Measurements from ENCODE around the gene IGF2R. TPM values are rescaled to one million over a fixed set of nuclear protein-coding genes. Genes with fewer than 3 reads are reported as not detected.
"Not testable (repeated sequence)": the region's sequence is repeated elsewhere in the genome, so short reads cannot be mapped to it uniquely, and the experiment has no call there.

Gene IGF2R
- total RNA-seq, 1 donor from 2014 or later, result 161 TPM

GRCh38 chr6:160134779-160135547 lies 166.1 kb downstream of the IGF2R start:
- no peaks in the 10 kb centered on the region for H3K36me3 ChIP-seq (ENCODE audit: control insufficient read depth in 3 of 3, insufficient read depth in 3 of 3, low read length in 3 of 3)
- no peak overlapping the region for H3K4me3 ChIP-seq (ENCODE audit: low read length in 3 of 3)
- no peaks in the 10 kb centered on the region for H3K9me3 ChIP-seq (ENCODE audit: control insufficient read depth in 3 of 3, low read length in 3 of 3)
- no peak overlapping the region for H3K9ac ChIP-seq (ENCODE audit: low read depth in 1 of 3, low read length in 3 of 3)
- H3K27me3 ChIP-seq (ENCODE audit: control insufficient read depth in 3 of 3, insufficient read depth in 3 of 3, low read length in 3 of 3), result no peaks in the 10 kb centered on the region
- no peak overlapping the region for H3K27ac ChIP-seq (ENCODE audit: low read depth, low read length)
- peaks cover 0 to 11% (median 5%) of the 10 kb centered on the region in 3 donors for H3K4me1 ChIP-seq (ENCODE audit: control insufficient read depth in 3 of 3, insufficient read depth in 3 of 3, low read length in 3 of 3)

- Histone ChIP-seq H3K4me3 (ENCODE audit: low read length in 3 of 3) (no peak overlapping the region), H3K27me3 (ENCODE audit: control insufficient read depth in 3 of 3, insufficient read depth in 3 of 3, low read length in 3 of 3) (no peaks in the 10 kb centered on the region), H3K9me3 (ENCODE audit: control insufficient read depth in 3 of 3, low read length in 3 of 3) (no peaks in the 10 kb centered on the region)
These were observed 167.2 kb downstream of the IGF2R start for GRCh38 chr6:160135907-160136655.

GRCh38 chr6:160137130-160137988 lies 168.5 kb downstream of the IGF2R start:
- no peak overlapping the region for H3K9ac ChIP-seq (ENCODE audit: low read depth in 1 of 3, low read length in 3 of 3)
- H3K27me3 ChIP-seq (ENCODE audit: control insufficient read depth in 3 of 3, insufficient read depth in 3 of 3, low read length in 3 of 3), result no peaks in the 10 kb centered on the region
- H3K4me1 ChIP-seq (ENCODE audit: control insufficient read depth in 3 of 3, insufficient read depth in 3 of 3, low read length in 3 of 3), result peaks cover 0 to 11% (median 5%) of the 10 kb centered on the region in 3 donors
- no peak overlapping the region for H3K27ac ChIP-seq (ENCODE audit: low read depth, low read length)
- no peak overlapping the region for H3K4me3 ChIP-seq (ENCODE audit: low read length in 3 of 3)
- H3K9me3 ChIP-seq (ENCODE audit: control insufficient read depth in 3 of 3, low read length in 3 of 3), result no peaks in the 10 kb centered on the region
- H3K36me3 ChIP-seq (ENCODE audit: control insufficient read depth in 3 of 3, insufficient read depth in 3 of 3, low read length in 3 of 3), result no peaks in the 10 kb centered on the region

More at GRCh38 chr6:160135907-160136655, 167.2 kb downstream of the IGF2R start:
- peaks cover 0 to 11% (median 5%) of the 10 kb centered on the region in 3 donors for H3K4me1 ChIP-seq (ENCODE audit: control insufficient read depth in 3 of 3, insufficient read depth in 3 of 3, low read length in 3 of 3)
- H3K27ac ChIP-seq (ENCODE audit: low read depth, low read length), result no peak overlapping the region
- no peaks in the 10 kb centered on the region for H3K36me3 ChIP-seq (ENCODE audit: control insufficient read depth in 3 of 3, insufficient read depth in 3 of 3, low read length in 3 of 3)
- peak overlapping the region in 1 of 3 donors; percentile 16 for H3K9ac ChIP-seq (ENCODE audit: low read depth in 1 of 3, low read length in 3 of 3)

- Histone ChIP-seq H3K4me1 (ENCODE audit: control insufficient read depth in 3 of 3, insufficient read depth in 3 of 3, low read length in 3 of 3) (peaks cover 0 to 11% (median 5%) of the 10 kb centered on the region in 3 donors), H3K4me3 (ENCODE audit: low read length in 3 of 3) (no peak overlapping the region), H3K36me3 (ENCODE audit: control insufficient read depth in 3 of 3, insufficient read depth in 3 of 3, low read length in 3 of 3) (no peaks in the 10 kb centered on the region), H3K9ac (ENCODE audit: low read depth in 1 of 3, low read length in 3 of 3) (no peak overlapping the region), H3K27ac (ENCODE audit: low read depth, low read length) (no peak overlapping the region), H3K27me3 (ENCODE audit: control insufficient read depth in 3 of 3, insufficient read depth in 3 of 3, low read length in 3 of 3) (no peaks in the 10 kb centered on the region), H3K9me3 (ENCODE audit: control insufficient read depth in 3 of 3, low read length in 3 of 3) (no peaks in the 10 kb centered on the region)
These were observed 169.3 kb downstream of the IGF2R start for GRCh38 chr6:160137989-160138835.

- no peak overlapping the region for H3K27ac ChIP-seq (ENCODE audit: low read depth, low read length)
- no peaks in the 10 kb centered on the region for H3K9me3 ChIP-seq (ENCODE audit: control insufficient read depth in 3 of 3, low read length in 3 of 3)
- peaks cover 0 to 6% (median 0%) of the 10 kb centered on the region in 3 donors for H3K36me3 ChIP-seq (ENCODE audit: control insufficient read depth in 3 of 3, insufficient read depth in 3 of 3, low read length in 3 of 3)
- H3K27me3 ChIP-seq (ENCODE audit: control insufficient read depth in 3 of 3, insufficient read depth in 3 of 3, low read length in 3 of 3), result no peaks in the 10 kb centered on the region
- H3K9ac ChIP-seq (ENCODE audit: low read depth in 1 of 3, low read length in 3 of 3), result no peak overlapping the region
- no peak overlapping the region for H3K4me3 ChIP-seq (ENCODE audit: low read length in 3 of 3)
- H3K4me1 ChIP-seq (ENCODE audit: control insufficient read depth in 3 of 3, insufficient read depth in 3 of 3, low read length in 3 of 3), result peaks cover 0 to 11% (median 5%) of the 10 kb centered on the region in 3 donors
These were observed 170.0 kb downstream of the IGF2R start for GRCh38 chr6:160138839-160139419.

GRCh38 chr6:160139420-160139851 lies 170.6 kb downstream of the IGF2R start:
- no peaks in the 10 kb centered on the region for H3K9me3 ChIP-seq (ENCODE audit: control insufficient read depth in 3 of 3, low read length in 3 of 3)
- no peak overlapping the region for H3K4me3 ChIP-seq (ENCODE audit: low read length in 3 of 3)
- no peaks in the 10 kb centered on the region for H3K27me3 ChIP-seq (ENCODE audit: control insufficient read depth in 3 of 3, insufficient read depth in 3 of 3, low read length in 3 of 3)
- peaks cover 0 to 6% (median 0%) of the 10 kb centered on the region in 3 donors for H3K36me3 ChIP-seq (ENCODE audit: control insufficient read depth in 3 of 3, insufficient read depth in 3 of 3, low read length in 3 of 3)
- H3K27ac ChIP-seq (ENCODE audit: low read depth, low read length), result no peak overlapping the region
- H3K9ac ChIP-seq (ENCODE audit: low read depth in 1 of 3, low read length in 3 of 3), result no peak overlapping the region
- H3K4me1 ChIP-seq (ENCODE audit: control insufficient read depth in 3 of 3, insufficient read depth in 3 of 3, low read length in 3 of 3), result peaks cover 0 to 11% (median 5%) of the 10 kb centered on the region in 3 donors

- peaks cover 0 to 11% (median 5%) of the 10 kb centered on the region in 3 donors for H3K4me1 ChIP-seq (ENCODE audit: control insufficient read depth in 3 of 3, insufficient read depth in 3 of 3, low read length in 3 of 3)
- not testable (repeated sequence) for H3K4me3 ChIP-seq (ENCODE audit: low read length in 3 of 3); H3K27ac ChIP-seq (ENCODE audit: low read depth, low read length); H3K9ac ChIP-seq (ENCODE audit: low read depth in 1 of 3, low read length in 3 of 3); H3K9me3 ChIP-seq (ENCODE audit: control insufficient read depth in 3 of 3, low read length in 3 of 3); H3K27me3 ChIP-seq (ENCODE audit: control insufficient read depth in 3 of 3, insufficient read depth in 3 of 3, low read length in 3 of 3); H3K36me3 ChIP-seq (ENCODE audit: control insufficient read depth in 3 of 3, insufficient read depth in 3 of 3, low read length in 3 of 3)
These were observed 171.6 kb downstream of the IGF2R start for GRCh38 chr6:160140493-160140892.

- Histone ChIP-seq H3K4me3 (ENCODE audit: low read length in 3 of 3) (no peak overlapping the region), H3K36me3 (ENCODE audit: control insufficient read depth in 3 of 3, insufficient read depth in 3 of 3, low read length in 3 of 3) (peaks cover 0 to 6% (median 0%) of the 10 kb centered on the region in 3 donors), H3K27ac (ENCODE audit: low read depth, low read length) (no peak overlapping the region), H3K4me1 (ENCODE audit: control insufficient read depth in 3 of 3, insufficient read depth in 3 of 3, low read length in 3 of 3) (peaks cover 0 to 11% (median 5%) of the 10 kb centered on the region in 3 donors), H3K9ac (ENCODE audit: low read depth in 1 of 3, low read length in 3 of 3) (peak overlapping the region in 1 of 3 donors; percentile 27), H3K9me3 (ENCODE audit: control insufficient read depth in 3 of 3, low read length in 3 of 3) (no peaks in the 10 kb centered on the region), H3K27me3 (ENCODE audit: control insufficient read depth in 3 of 3, insufficient read depth in 3 of 3, low read length in 3 of 3) (no peaks in the 10 kb centered on the region)
These were observed 172.3 kb downstream of the IGF2R start for GRCh38 chr6:160141001-160141726.
